H54 (cell line): ENCODE data around the gene TRAFD1.

Experiments used
- DNase-seq: peaks from one replicate; pipeline ENCODE4 v3.0.0; 2011; ENCODE audit warnings: low spot score, mixed read lengths; ENCODE audit not compliant: insufficient read length
- FAIRE-seq: peaks from 3 replicates; lab custom pipeline; 2011; peaks lifted over from hg19 to GRCh38; lab: Jason Lieb, UNC
- POLR2A ChIP-seq: IDR thresholded peaks from 2 replicates; pipeline ENCODE4 v1.6.1; 2011; ENCODE audit warnings: low read depth, mild to moderate bottlenecking, low read length

The TRAFD1 gene

GRCh38 chr12:112122823-112123690 is 2.3 kb upstream of the TRAFD1 start:
- FAIRE-seq = no peak
- no peak for DNase-seq
- TF ChIP-seq POLR2A = no peak

GRCh38 chr12:112124918-112125249 is 476 bp upstream of the TRAFD1 start:
- no peak for FAIRE-seq
- no peak for TF ChIP-seq POLR2A
- DNase-seq = no peak

- FAIRE-seq = no peak
- no peak for DNase-seq
- no peak for TF ChIP-seq POLR2A
Measured at GRCh38 chr12:112126000-112126438, 659 bp downstream of the TRAFD1 start.

GRCh38 chr12:112126911-112127310 is 1.6 kb downstream of the TRAFD1 start:
- FAIRE-seq = no peak

GRCh38 chr12:112130441-112130998 is 5.2 kb downstream of the TRAFD1 start:
- DNase-seq = no peak
- peak; percentile 48 for FAIRE-seq
- no peak for TF ChIP-seq POLR2A

More at GRCh38 chr12:112126911-112127310, 1.6 kb downstream of the TRAFD1 start:
- no peak for DNase-seq
- no peak for TF ChIP-seq POLR2A

- FAIRE-seq (no peak), DNase-seq (no peak)
- TF ChIP-seq POLR2A = no peak
Measured at GRCh38 chr12:112131686-112132085, 6.3 kb downstream of the TRAFD1 start.

- FAIRE-seq (no peak), DNase-seq (no peak)
- TF ChIP-seq POLR2A = no peak
Measured at GRCh38 chr12:112133418-112133817, 8.1 kb downstream of the TRAFD1 start.

- FAIRE-seq (no peak), DNase-seq (no peak)
- TF ChIP-seq POLR2A = no peak
Measured at GRCh38 chr12:112134731-112135130, 9.4 kb downstream of the TRAFD1 start.

- no peak for TF ChIP-seq POLR2A
Measured at GRCh38 chr12:112140728-112141127, 15.4 kb downstream of the TRAFD1 start.

GRCh38 chr12:112146123-112146522 is 20.8 kb downstream of the TRAFD1 start:
- no peak for TF ChIP-seq POLR2A
- FAIRE-seq = no peak

More at GRCh38 chr12:112140728-112141127, 15.4 kb downstream of the TRAFD1 start:
- DNase-seq = no peak
- no peak for FAIRE-seq

GRCh38 chr12:112148031-112148513 is 22.7 kb downstream of the TRAFD1 start:
- TF ChIP-seq POLR2A = no peak
- FAIRE-seq = no peak
- DNase-seq = peak; percentile 25

More at GRCh38 chr12:112146123-112146522, 20.8 kb downstream of the TRAFD1 start:
- no peak for DNase-seq

- FAIRE-seq (no peak), DNase-seq (no peak)
- TF ChIP-seq POLR2A = no peak
Measured at GRCh38 chr12:112149596-112149995, 24.2 kb downstream of the TRAFD1 start.

- FAIRE-seq (no peak), DNase-seq (no peak)
- TF ChIP-seq POLR2A = no peak
Measured at GRCh38 chr12:112151766-112152541, 26.6 kb downstream of the TRAFD1 start.
